K562 (cell line): ENCODE data around the gene CCDC7. TPM values are rescaled to one million over a fixed set of nuclear protein-coding genes. Genes with fewer than 3 reads are reported as not detected.
"Not testable (repeated sequence)": the region's sequence is repeated elsewhere in the genome, so short reads cannot be mapped to it uniquely, and the experiment has no call there.

Source experiments
- ATAC-seq: fragments of 200-7000 bp; cut with Tn5 transposase; 3 replicates; pipeline ENCODE4 v1.9.1; 2020; ENCODE audit warnings: moderate library complexity
- BruUV-seq: library from RNA; stranded (reverse); fragments of 400-500 nt; replicated peaks from 2 replicates; lab custom pipeline; 2021; lab: Mats Ljungman, UMichigan
- CTCF ChIA-PET: fragments of 300-600 bp; formaldehyde crosslinking; extraction: SDS; loops from one replicate; lab custom pipeline; 2021; ENCODE audit warnings: low intra/inter-chr PET ratio; lab: Yijun Ruan, JAX
- POLR2A ChIA-PET: fragments of 300-600, 350-650 bp; sonication (Branson Sonifier 250); formaldehyde crosslinking; extraction: SDS; loops from one replicate; lab custom pipeline; 2021; ENCODE audit warnings: antibody characterized with exemption, inconsistent platforms; lab: Yijun Ruan, JAX
- DNase-seq, 4 experiments: peaks; one replicate each; pipeline versions ENCODE4 v3.0.0 to v3.0.0-alpha.2; 2011 to 2018; ENCODE audit warnings: low spot score in 3 of 4, mixed read lengths in 3 of 4; ENCODE audit errors: extremely low read depth in 1 of 4
- FAIRE-seq: peaks from 2 replicates; lab custom pipeline; 2011; peaks lifted over from hg19 to GRCh38; lab: Jason Lieb, UNC
- H2AFZ ChIP-seq: 2 replicates; pipeline ENCODE4 v1.6.0; 2011; ENCODE audit warnings: low read depth, low read length, control low read depth, inconsistent platforms
- H3K27ac ChIP-seq: fragments of 200-600 bp; 3 replicates; pipeline ENCODE4 v1.8.0; 2011; ENCODE audit warnings: low read depth, mild to moderate bottlenecking, control low read depth, inconsistent platforms, low read length, moderate library complexity, mixed read lengths; ENCODE audit errors: extremely low read depth
- H3K27me3 ChIP-seq, 2 experiments: fragments of 300-600 bp in 1 of 2; 2 replicates in 1 of 2; 3 replicates in 1 of 2; pipeline versions ENCODE4 v1.6.0 to v1.8.0; 2011; ENCODE audit warnings: inconsistent platforms in 2 of 2, low read length in 2 of 2, mild to moderate bottlenecking in 1 of 2, mixed read lengths in 1 of 2, moderate library complexity in 1 of 2; ENCODE audit not compliant: control insufficient read depth in 2 of 2, insufficient read depth in 2 of 2
- H3K36me3 ChIP-seq: fragments of 300-600 bp; 3 replicates; pipeline ENCODE4 v1.8.0; 2011; ENCODE audit warnings: mild to moderate bottlenecking, low read length, inconsistent platforms; ENCODE audit not compliant: control insufficient read depth, insufficient read depth
- H3K4me1 ChIP-seq, 2 experiments: fragments of 200-600 bp in 1 of 2; replicated peaks in 1 of 2; 2 replicates in 1 of 2; 3 replicates in 1 of 2; pipeline versions ENCODE4 v1.5.1 to v1.8.0; 2011; ENCODE audit warnings: inconsistent platforms in 2 of 2, low read length in 2 of 2, mild to moderate bottlenecking in 1 of 2, mixed read lengths in 1 of 2, moderate library complexity in 1 of 2; ENCODE audit not compliant: control insufficient read depth in 2 of 2, insufficient read depth in 2 of 2
- H3K4me2 ChIP-seq: 2 replicates; pipeline ENCODE4 v1.6.1; 2011; ENCODE audit warnings: low read length, control low read depth, inconsistent platforms, mixed read lengths; ENCODE audit not compliant: insufficient read depth
- H3K4me3 ChIP-seq: fragments of 200-600 bp; sonication (generic), shearing (Covaris generic); 2 replicates; pipeline ENCODE4 v1.5.1; 2016; ENCODE audit warnings: control low read depth, inconsistent platforms
- H3K79me2 ChIP-seq: fragments of 200-600 bp; 3 replicates; pipeline ENCODE4 v1.8.0; 2011; ENCODE audit warnings: low read length, inconsistent platforms; ENCODE audit not compliant: control insufficient read depth, insufficient read depth
- H3K9ac ChIP-seq, 2 experiments: 2 replicates each; pipeline versions ENCODE4 v1.6.0 to v1.6.1; 2011; ENCODE audit warnings: low read depth in 2 of 2, low read length in 2 of 2, control low read depth in 1 of 2, inconsistent platforms in 1 of 2, mild to moderate bottlenecking in 1 of 2, mixed read lengths in 1 of 2; ENCODE audit not compliant: insufficient read depth in 1 of 2
- H3K9me1 ChIP-seq: one replicate; pipeline ENCODE4 v1.6.0; 2011; ENCODE audit warnings: inconsistent platforms, mild to moderate bottlenecking, low read length, moderate library complexity; ENCODE audit not compliant: control insufficient read depth, insufficient read depth
- H3K9me3 ChIP-seq: replicated peaks from 2 replicates; pipeline ENCODE4 v1.5.1; 2011; ENCODE audit warnings: low read depth, low read length, inconsistent platforms; ENCODE audit not compliant: control insufficient read depth, insufficient read depth
- H4K20me1 ChIP-seq: replicated peaks from 2 replicates; pipeline ENCODE4 v1.6.1; 2011; ENCODE audit warnings: low read length, inconsistent platforms, mixed read lengths; ENCODE audit not compliant: control insufficient read depth, insufficient read depth
- NFE2L1 ChIP-seq: fragments of 450-650 bp; IDR thresholded peaks from 2 replicates; pipeline ENCODE4 v1.6.1; 2016; ENCODE audit warnings: missing genetic modification characterization, low read depth, mild to moderate bottlenecking, missing compliant biosample characterization, moderate library complexity, borderline replicate concordance
- RHOXF2B ChIP-seq: fragments of 250-450 bp; sonication (Bioruptor Pico); conservative IDR thresholded peaks from 2 replicates; pipeline ENCODE4 v1.5.1; 2021
- SPI1 ChIP-seq: IDR thresholded peaks from 2 replicates; pipeline ENCODE4 v1.6.1; 2011; ENCODE audit warnings: low read depth, low read length, control low read depth, borderline replicate concordance
- ZBTB7A ChIP-seq: IDR thresholded peaks from 2 replicates; pipeline ENCODE4 v1.6.1; 2011; ENCODE audit warnings: low read depth, mild to moderate bottlenecking, low read length, moderate library complexity, borderline replicate concordance; ENCODE audit not compliant: control insufficient read depth
- ZNF146 ChIP-seq: IDR thresholded peaks from one replicate; pipeline ENCODE4 v1.6.1; 2018; ENCODE audit warnings: missing compliant biosample characterization; ENCODE audit not compliant: unreplicated experiment
- ZNF696 ChIP-seq: fragments of 250-450 bp; sonication (Bioruptor Pico); conservative IDR thresholded peaks from 2 replicates; pipeline ENCODE4 v1.4.0; 2020; ENCODE audit warnings: mild to moderate bottlenecking, moderate library complexity
- WGBS: fragments of 100-300 bp; shearing (Covaris generic); methylation state at CpG from one replicate; pipeline ENCODE4 v1.1.6; 2016; ENCODE audit warnings: low coverage, mixed read lengths; ENCODE audit not compliant: insufficient coverage; ENCODE audit errors: missing lambda C conversion rate; 5-methylcytosine and 5-hydroxymethylcytosine counted together
- in situ Hi-C: fragments of 300-500 bp; cut with MboI; formaldehyde crosslinking; loops from 4 replicates; pipeline ENCODE4 v1.15.0; 2018; ENCODE audit warnings: inconsistent platforms, mixed read lengths
- intact Hi-C: fragments of 100-400 bp; cut with micrococcal nuclease; formaldehyde crosslinking; loops from 2 replicates; pipeline ENCODE4 v1.14.2; 2022
- polyA plus RNA-seq, 8 experiments: library from polyadenylated mRNA; depleted of rRNA in 4 of 8; stranded (reverse) in 5 of 8; unstranded in 3 of 8; fragments of >200 nt; fragmentation: Nextera tagmentation in 2 of 8; fragmentation: Illumina TruSeq in 1 of 8; extraction: Ambion mirVana in 2 of 8; extraction: Trizol in 1 of 8; gene quantifications; 2 replicates each; pipeline versions ENCODE4 v1.2.1 to v1.2.3, GENCODE V29; 2011 to 2014; ENCODE audit warnings: inconsistent platforms in 1 of 8, missing spikeins in 1 of 8
- total RNA-seq, 7 experiments: library from RNA; depleted of rRNA in 6 of 7; stranded (reverse); fragments of >200 nt in 6 of 7; fragmentation: Illumina TruSeq in 2 of 7; extraction: Trizol in 2 of 7; gene quantifications; 2 replicates each; pipeline versions ENCODE4 v1.2.1 to v1.2.3, GENCODE V29; 2011 to 2021; ENCODE audit warnings: low replicate concordance in 1 of 7
- TF ChIP-seq, protein P1 (sequence below): fragments of 450-650 bp; IDR thresholded peaks from 2 replicates; pipeline ENCODE4 v1.6.1; 2016; ENCODE audit warnings: low read depth, mild to moderate bottlenecking, moderate library complexity
- TF ChIP-seq, protein P2 (sequence below): fragments of 250-450 bp; sonication (Bioruptor Pico); IDR thresholded peaks from 2 replicates; pipeline ENCODE4 v1.5.0; 2022; ENCODE audit warnings: mild to moderate bottlenecking

CCDC7 gene
- total and polyA plus RNA-seq, 9 of the 15 experiments (the other 6 are each of a cell fraction or from before 2014, with no cell fraction given), result 1.5 to 6.6 (median 2.7) TPM

DNA sequence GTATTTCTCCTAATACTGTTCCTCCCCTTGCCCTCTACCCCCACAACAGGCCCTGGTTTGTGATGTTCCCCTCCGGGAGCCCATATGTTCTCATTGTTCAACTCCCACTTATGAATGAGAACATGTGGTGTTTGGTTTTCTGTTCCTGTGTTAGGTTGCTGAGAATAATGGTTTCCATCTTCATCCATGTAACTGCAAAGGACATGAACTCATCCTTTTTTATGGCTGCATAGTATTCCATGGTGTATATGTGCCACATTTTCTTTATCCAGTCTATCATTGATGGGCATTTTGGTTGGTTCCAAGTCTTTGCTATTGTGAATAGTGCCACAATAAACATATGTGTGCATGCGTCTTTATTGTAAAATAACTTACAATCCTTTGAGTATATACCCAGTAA, 164.6 kb downstream of the CCDC7 start:
- POLR2A ChIA-PET, result not testable (repeated sequence)
- WGBS, result 25% methylated on average over 2 of the region's 2 CpGs

DNA sequence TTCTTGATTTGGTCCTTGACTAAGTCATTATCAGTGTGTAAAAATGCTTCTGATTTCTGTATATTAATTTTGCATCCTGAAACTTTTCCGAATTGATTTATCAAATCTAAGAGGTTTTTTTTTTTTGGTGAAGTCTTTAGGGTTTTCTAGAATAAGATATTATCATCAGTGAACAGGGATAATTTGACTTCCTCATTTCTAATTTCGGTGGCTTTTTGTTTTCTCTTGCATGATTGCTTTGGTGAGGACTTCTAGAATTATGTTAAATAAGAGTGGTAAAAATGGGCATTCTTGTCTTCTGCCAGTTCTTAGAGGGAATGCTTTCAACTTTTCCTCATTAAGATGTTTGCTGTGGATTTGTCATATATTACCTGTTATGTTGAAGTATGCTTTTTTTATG, 170.5 kb downstream of the CCDC7 start:
- FAIRE-seq (no peak), DNase-seq (no peak), ATAC-seq (no peak)
- ChIA-PET POLR2A (no interaction called here), CTCF (no interaction called here)
- H3K36me3 ChIP-seq, result no peaks in the 10 kb centered on the region
- no peaks in the 10 kb centered on the region for H3K9me1 ChIP-seq
- H2AFZ ChIP-seq, result no peak overlapping the region
- H3K9me3 ChIP-seq, result no peaks in the 10 kb centered on the region
- no peaks in the 10 kb centered on the region for H4K20me1 ChIP-seq
- no peak overlapping the region for H3K27ac ChIP-seq
- H3K4me3 ChIP-seq, result no peak overlapping the region
- H3K4me2 ChIP-seq, result no peak overlapping the region
- in situ Hi-C loops (no loop called here), intact Hi-C loops (no loop called here)
- TF ChIP-seq ZBTB7A (no peak), RHOXF2B (no peak), ZNF696 (CRISPR knock-in tag) (no peak), NFE2L1 (tag) (no peak), SPI1 (0 out of 2 replicates have a peak, but pooled peaks have one; percentile 22)
- TF ChIP-seq, protein P1, sequence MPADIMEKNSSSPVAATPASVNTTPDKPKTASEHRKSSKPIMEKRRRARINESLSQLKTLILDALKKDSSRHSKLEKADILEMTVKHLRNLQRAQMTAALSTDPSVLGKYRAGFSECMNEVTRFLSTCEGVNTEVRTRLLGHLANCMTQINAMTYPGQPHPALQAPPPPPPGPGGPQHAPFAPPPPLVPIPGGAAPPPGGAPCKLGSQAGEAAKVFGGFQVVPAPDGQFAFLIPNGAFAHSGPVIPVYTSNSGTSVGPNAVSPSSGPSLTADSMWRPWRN, result no peak
- TF ChIP-seq, protein P2, sequence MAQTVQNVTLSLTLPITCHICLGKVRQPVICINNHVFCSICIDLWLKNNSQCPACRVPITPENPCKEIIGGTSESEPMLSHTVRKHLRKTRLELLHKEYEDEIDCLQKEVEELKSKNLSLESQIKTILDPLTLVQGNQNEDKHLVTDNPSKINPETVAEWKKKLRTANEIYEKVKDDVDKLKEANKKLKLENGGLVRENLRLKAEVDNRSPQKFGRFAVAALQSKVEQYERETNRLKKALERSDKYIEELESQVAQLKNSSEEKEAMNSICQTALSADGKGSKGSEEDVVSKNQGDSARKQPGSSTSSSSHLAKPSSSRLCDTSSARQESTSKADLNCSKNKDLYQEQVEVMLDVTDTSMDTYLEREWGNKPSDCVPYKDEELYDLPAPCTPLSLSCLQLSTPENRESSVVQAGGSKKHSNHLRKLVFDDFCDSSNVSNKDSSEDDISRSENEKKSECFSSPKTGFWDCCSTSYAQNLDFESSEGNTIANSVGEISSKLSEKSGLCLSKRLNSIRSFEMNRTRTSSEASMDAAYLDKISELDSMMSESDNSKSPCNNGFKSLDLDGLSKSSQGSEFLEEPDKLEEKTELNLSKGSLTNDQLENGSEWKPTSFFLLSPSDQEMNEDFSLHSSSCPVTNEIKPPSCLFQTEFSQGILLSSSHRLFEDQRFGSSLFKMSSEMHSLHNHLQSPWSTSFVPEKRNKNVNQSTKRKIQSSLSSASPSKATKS (CRISPR knock-in tag), result no peak
- no peak overlapping the region for H3K9ac ChIP-seq
- no TSS peak for BruUV-seq
- WGBS, result 0% methylated on average over 2 of the region's 2 CpGs
- no peaks in the 10 kb centered on the region for H3K4me1 ChIP-seq
- no peaks in the 10 kb centered on the region for H3K27me3 ChIP-seq
- H3K79me2 ChIP-seq, result no peaks in the 10 kb centered on the region

More for the DNA sequence above, 164.6 kb downstream of the CCDC7 start:
- H3K9me3 ChIP-seq, H3K27me3 ChIP-seq, H3K4me1 ChIP-seq, H3K4me3 ChIP-seq, H3K79me2 ChIP-seq, intact Hi-C loops, H4K20me1 ChIP-seq, H3K27ac ChIP-seq, H3K36me3 ChIP-seq, CTCF ChIA-PET, H3K4me2 ChIP-seq, H3K9ac ChIP-seq, H2AFZ ChIP-seq, H3K9me1 ChIP-seq, in situ Hi-C loops, DNase-seq, ATAC-seq, BruUV-seq, FAIRE-seq: not testable (repeated sequence)
- TF ChIP-seq ZNF146 (CRISPR knock-in tag), result peak; percentile 55
- TF ChIP-seq, all 486 proteins: peak for 1; not testable (repeated sequence) for 485
